GM23338 (cell line): ENCODE data around the gene MYT1. TPM values are rescaled to one million over a fixed set of nuclear protein-coding genes. Genes with fewer than 3 reads are reported as not detected.

Source experiments
- ATAC-seq: fragments of 200-7000 bp; cut with Tn5 transposase; 3 replicates; pipeline ENCODE4 v1.9.1; 2020
- DNase-seq: peaks from one replicate; pipeline ENCODE4 v3.0.0-alpha.2; 2015; ENCODE audit warnings: low spot score
- H2AFZ ChIP-seq: fragments of 200-600 bp; sonication (generic); 2 replicates; pipeline ENCODE4 v1.8.0; 2016; ENCODE audit warnings: antibody characterized with exemption, mild to moderate bottlenecking, moderate library complexity
- H3F3A ChIP-seq: fragments of 200-600 bp; sonication (generic); replicated peaks from 2 replicates; pipeline ENCODE4 v1.8.0; 2017; ENCODE audit warnings: antibody characterized with exemption, mixed run types, low read depth
- H3K27ac ChIP-seq: fragments of 200-600 bp; sonication (generic); 2 replicates; pipeline ENCODE4 v1.6.1; 2016; ENCODE audit warnings: low read depth
- H3K27me3 ChIP-seq: fragments of 200-600 bp; sonication (generic); 2 replicates; pipeline ENCODE4 v1.8.0; 2016; ENCODE audit warnings: mild to moderate bottlenecking, mixed run types, moderate library complexity; ENCODE audit not compliant: insufficient read depth
- H3K36me3 ChIP-seq: fragments of 200-600 bp; sonication (generic); 2 replicates; pipeline ENCODE4 v1.8.0; 2016; ENCODE audit warnings: mild to moderate bottlenecking; ENCODE audit not compliant: insufficient read depth
- H3K4me1 ChIP-seq: fragments of 200-600 bp; sonication (generic); 2 replicates; pipeline ENCODE4 v1.8.0; 2016; ENCODE audit warnings: mild to moderate bottlenecking, moderate library complexity; ENCODE audit not compliant: insufficient read depth
- H3K4me2 ChIP-seq: fragments of 200-600 bp; sonication (generic); 2 replicates; pipeline ENCODE4 v1.7.1; 2017; ENCODE audit warnings: mixed run types
- H3K4me3 ChIP-seq: fragments of 200-600 bp; sonication (generic); 2 replicates; pipeline ENCODE4 v1.6.1; 2016; ENCODE audit warnings: mixed run types
- H3K79me2 ChIP-seq: fragments of 200-600 bp; sonication (generic); replicated peaks from 2 replicates; pipeline ENCODE4 v1.8.0; 2017; ENCODE audit warnings: mild to moderate bottlenecking; ENCODE audit not compliant: insufficient read depth
- H3K9me2 ChIP-seq: fragments of 200-600 bp; sonication (generic); 2 replicates; pipeline ENCODE4 v1.8.0; 2017; ENCODE audit not compliant: insufficient read depth
- H4K20me1 ChIP-seq: fragments of 200-600 bp; sonication (generic); replicated peaks from 2 replicates; pipeline ENCODE4 v1.8.0; 2017; ENCODE audit warnings: mild to moderate bottlenecking; ENCODE audit not compliant: insufficient read depth
- H3K27ac Mint-ChIP-seq: 2 replicates; pipeline ENCODE4 v1.8.0; 2020; ENCODE audit warnings: inconsistent platforms, mild to moderate bottlenecking, moderate library complexity, mixed read lengths
- H3K27me3 Mint-ChIP-seq: 3 replicates; pipeline ENCODE4 v1.8.0; 2022; ENCODE audit warnings: low read depth, mild to moderate bottlenecking, moderate library complexity, mixed read lengths, inconsistent platforms; ENCODE audit not compliant: insufficient read depth, poor library complexity
- H3K36me3 Mint-ChIP-seq: 3 replicates; pipeline ENCODE4 v1.8.0; 2021; ENCODE audit warnings: low read depth, mild to moderate bottlenecking, inconsistent platforms, moderate library complexity, mixed read lengths
- H3K4me1 Mint-ChIP-seq: 3 replicates; pipeline ENCODE4 v1.8.0; 2020; ENCODE audit warnings: mild to moderate bottlenecking, inconsistent platforms, mixed read lengths
- H3K4me3 Mint-ChIP-seq: 3 replicates; pipeline ENCODE4 v1.8.0; 2021; ENCODE audit warnings: moderate library complexity, mild to moderate bottlenecking, inconsistent platforms, mixed read lengths
- H3K9me3 Mint-ChIP-seq: 3 replicates; pipeline ENCODE4 v1.8.0; 2020; ENCODE audit warnings: moderate library complexity, mild to moderate bottlenecking, inconsistent platforms, mixed read lengths
- CREB1 ChIP-seq: fragments of 250-450 bp; sonication (Bioruptor Pico); IDR thresholded peaks from 2 replicates; pipeline ENCODE4 v1.5.0; 2020; ENCODE audit warnings: low read depth, mild to moderate bottlenecking, moderate library complexity
- EZH2 ChIP-seq: fragments of 200-600 bp; sonication (generic); IDR thresholded peaks from one replicate; pipeline ENCODE4 v1.8.0; 2017; ENCODE audit warnings: antibody characterized with exemption, mild to moderate bottlenecking, low read depth; ENCODE audit not compliant: unreplicated experiment
- EZH2phosphoT487 ChIP-seq: fragments of 200-600 bp; sonication (generic); IDR thresholded peaks from one replicate; pipeline ENCODE4 v1.8.1; 2018; ENCODE audit warnings: antibody characterized with exemption; ENCODE audit not compliant: unreplicated experiment
- JUNB ChIP-seq: IDR thresholded peaks from one replicate; pipeline ENCODE4 v1.6.1; 2016; ENCODE audit warnings: antibody characterized with exemption; ENCODE audit not compliant: unreplicated experiment
- NANOG ChIP-seq: IDR thresholded peaks from 2 replicates; pipeline ENCODE4 v1.6.1; 2016; ENCODE audit warnings: antibody characterized with exemption, borderline replicate concordance
- POLR2AphosphoS5 ChIP-seq: IDR thresholded peaks from 2 replicates; pipeline ENCODE4 v1.6.1; 2016; ENCODE audit warnings: antibody characterized with exemption, low read depth
- STAT1 ChIP-seq: IDR thresholded peaks from one replicate; pipeline ENCODE4 v1.6.1; 2016; ENCODE audit warnings: antibody characterized with exemption; ENCODE audit not compliant: unreplicated experiment
- ZNF114 ChIP-seq: fragments of 250-450 bp; sonication (Bioruptor Pico); IDR thresholded peaks from 2 replicates; pipeline ENCODE4 v1.5.0; 2020; ENCODE audit warnings: mild to moderate bottlenecking, moderate library complexity
- ZNF331 ChIP-seq: fragments of 250-450 bp; sonication (Bioruptor Pico); IDR thresholded peaks from 2 replicates; pipeline ENCODE4 v1.5.0; 2020; ENCODE audit warnings: low read depth, mild to moderate bottlenecking, moderate library complexity
- polyA plus RNA-seq: library from polyadenylated mRNA; unstranded; fragments of >200 nt; fragmentation: Nextera tagmentation; extraction: Ambion mirVana; gene quantifications from 2 replicates; pipeline ENCODE4 v1.2.1, GENCODE V29; 2016
- total RNA-seq: library from RNA; depleted of rRNA; stranded (reverse); fragments of >200 nt; shearing (Covaris generic); gene quantifications from 2 replicates; pipeline ENCODE4 v1.2.3, GENCODE V29; 2014
- TF ChIP-seq, protein P1 (sequence below), 2 experiments: fragments of 200-600 bp in 1 of 2; sonication (generic) in 1 of 2; conservative IDR thresholded peaks; 2 replicates each; pipeline versions ENCODE4 v1.5.1 to v1.6.1; 2016 to 2017; ENCODE audit warnings: antibody characterized with exemption in 2 of 2, low read depth in 2 of 2, mild to moderate bottlenecking in 2 of 2, moderate library complexity in 1 of 2
- TF ChIP-seq, protein P2 (sequence below): IDR thresholded peaks from 2 replicates; pipeline ENCODE4 v1.6.1; 2016; ENCODE audit warnings: antibody characterized with exemption
- TF ChIP-seq, protein P3 (sequence below): fragments of 250-450 bp; sonication (Bioruptor Pico); IDR thresholded peaks from 2 replicates; pipeline ENCODE4 v1.5.0; 2020; ENCODE audit warnings: mild to moderate bottlenecking, moderate library complexity
- TF ChIP-seq, protein P4 (sequence below): IDR thresholded peaks from one replicate; pipeline ENCODE4 v1.6.1; 2018; ENCODE audit warnings: antibody characterized with exemption; ENCODE audit not compliant: unreplicated experiment

Gene MYT1
- total and polyA plus RNA-seq, 2 experiments from 2014 or later, result 0.83 to 1.6 TPM

DNA sequence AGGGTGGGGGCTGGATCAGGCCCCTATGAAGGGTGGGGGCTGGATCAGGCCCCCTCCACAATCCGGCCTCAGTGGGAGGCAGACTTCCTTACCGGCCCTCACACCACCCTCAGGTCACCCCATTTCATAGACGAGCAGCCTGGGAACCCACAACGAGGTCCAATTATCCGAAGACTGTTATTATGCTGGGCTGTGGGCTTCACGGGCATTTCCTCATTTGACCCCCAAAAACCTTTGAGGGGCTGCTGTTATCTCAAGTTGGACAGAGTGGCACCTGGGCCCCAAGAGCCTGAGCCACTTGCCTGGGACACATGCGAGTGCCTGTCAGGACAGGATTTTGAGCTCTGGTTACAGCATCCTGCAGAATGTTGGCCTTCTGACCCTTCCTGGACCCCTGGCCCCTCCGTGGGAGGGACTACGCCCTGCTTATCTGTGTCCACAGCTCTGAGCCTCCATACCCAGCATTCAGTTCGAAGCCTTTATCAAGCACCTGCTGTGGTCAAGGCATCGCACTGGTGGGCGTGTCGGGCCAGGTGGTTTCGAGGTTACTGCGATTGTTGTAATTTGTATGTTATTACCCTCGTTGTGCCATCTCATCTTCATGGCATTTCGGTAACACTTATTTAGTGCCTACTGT lies 56.8 kb downstream of the MYT1 start:
- no peak overlapping the region for H3K4me3 Mint-ChIP-seq
- H3K36me3 Mint-ChIP-seq, result no peaks in the 10 kb centered on the region
- TF ChIP-seq, protein P1, sequence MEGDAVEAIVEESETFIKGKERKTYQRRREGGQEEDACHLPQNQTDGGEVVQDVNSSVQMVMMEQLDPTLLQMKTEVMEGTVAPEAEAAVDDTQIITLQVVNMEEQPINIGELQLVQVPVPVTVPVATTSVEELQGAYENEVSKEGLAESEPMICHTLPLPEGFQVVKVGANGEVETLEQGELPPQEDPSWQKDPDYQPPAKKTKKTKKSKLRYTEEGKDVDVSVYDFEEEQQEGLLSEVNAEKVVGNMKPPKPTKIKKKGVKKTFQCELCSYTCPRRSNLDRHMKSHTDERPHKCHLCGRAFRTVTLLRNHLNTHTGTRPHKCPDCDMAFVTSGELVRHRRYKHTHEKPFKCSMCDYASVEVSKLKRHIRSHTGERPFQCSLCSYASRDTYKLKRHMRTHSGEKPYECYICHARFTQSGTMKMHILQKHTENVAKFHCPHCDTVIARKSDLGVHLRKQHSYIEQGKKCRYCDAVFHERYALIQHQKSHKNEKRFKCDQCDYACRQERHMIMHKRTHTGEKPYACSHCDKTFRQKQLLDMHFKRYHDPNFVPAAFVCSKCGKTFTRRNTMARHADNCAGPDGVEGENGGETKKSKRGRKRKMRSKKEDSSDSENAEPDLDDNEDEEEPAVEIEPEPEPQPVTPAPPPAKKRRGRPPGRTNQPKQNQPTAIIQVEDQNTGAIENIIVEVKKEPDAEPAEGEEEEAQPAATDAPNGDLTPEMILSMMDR (conservative IDR thresholded peaks at IDR 0.05; ENCODE audit: low read depth in 2 of 2), result no peak
- TF ChIP-seq EZH2phosphoT487, result no peak
- no peak for TF ChIP-seq CREB1 (CRISPR knock-in tag)
- TF ChIP-seq POLR2AphosphoS5, result no peak
- TF ChIP-seq, protein P2, sequence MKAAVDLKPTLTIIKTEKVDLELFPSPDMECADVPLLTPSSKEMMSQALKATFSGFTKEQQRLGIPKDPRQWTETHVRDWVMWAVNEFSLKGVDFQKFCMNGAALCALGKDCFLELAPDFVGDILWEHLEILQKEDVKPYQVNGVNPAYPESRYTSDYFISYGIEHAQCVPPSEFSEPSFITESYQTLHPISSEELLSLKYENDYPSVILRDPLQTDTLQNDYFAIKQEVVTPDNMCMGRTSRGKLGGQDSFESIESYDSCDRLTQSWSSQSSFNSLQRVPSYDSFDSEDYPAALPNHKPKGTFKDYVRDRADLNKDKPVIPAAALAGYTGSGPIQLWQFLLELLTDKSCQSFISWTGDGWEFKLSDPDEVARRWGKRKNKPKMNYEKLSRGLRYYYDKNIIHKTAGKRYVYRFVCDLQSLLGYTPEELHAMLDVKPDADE, result no peak
- TF ChIP-seq, protein P3, sequence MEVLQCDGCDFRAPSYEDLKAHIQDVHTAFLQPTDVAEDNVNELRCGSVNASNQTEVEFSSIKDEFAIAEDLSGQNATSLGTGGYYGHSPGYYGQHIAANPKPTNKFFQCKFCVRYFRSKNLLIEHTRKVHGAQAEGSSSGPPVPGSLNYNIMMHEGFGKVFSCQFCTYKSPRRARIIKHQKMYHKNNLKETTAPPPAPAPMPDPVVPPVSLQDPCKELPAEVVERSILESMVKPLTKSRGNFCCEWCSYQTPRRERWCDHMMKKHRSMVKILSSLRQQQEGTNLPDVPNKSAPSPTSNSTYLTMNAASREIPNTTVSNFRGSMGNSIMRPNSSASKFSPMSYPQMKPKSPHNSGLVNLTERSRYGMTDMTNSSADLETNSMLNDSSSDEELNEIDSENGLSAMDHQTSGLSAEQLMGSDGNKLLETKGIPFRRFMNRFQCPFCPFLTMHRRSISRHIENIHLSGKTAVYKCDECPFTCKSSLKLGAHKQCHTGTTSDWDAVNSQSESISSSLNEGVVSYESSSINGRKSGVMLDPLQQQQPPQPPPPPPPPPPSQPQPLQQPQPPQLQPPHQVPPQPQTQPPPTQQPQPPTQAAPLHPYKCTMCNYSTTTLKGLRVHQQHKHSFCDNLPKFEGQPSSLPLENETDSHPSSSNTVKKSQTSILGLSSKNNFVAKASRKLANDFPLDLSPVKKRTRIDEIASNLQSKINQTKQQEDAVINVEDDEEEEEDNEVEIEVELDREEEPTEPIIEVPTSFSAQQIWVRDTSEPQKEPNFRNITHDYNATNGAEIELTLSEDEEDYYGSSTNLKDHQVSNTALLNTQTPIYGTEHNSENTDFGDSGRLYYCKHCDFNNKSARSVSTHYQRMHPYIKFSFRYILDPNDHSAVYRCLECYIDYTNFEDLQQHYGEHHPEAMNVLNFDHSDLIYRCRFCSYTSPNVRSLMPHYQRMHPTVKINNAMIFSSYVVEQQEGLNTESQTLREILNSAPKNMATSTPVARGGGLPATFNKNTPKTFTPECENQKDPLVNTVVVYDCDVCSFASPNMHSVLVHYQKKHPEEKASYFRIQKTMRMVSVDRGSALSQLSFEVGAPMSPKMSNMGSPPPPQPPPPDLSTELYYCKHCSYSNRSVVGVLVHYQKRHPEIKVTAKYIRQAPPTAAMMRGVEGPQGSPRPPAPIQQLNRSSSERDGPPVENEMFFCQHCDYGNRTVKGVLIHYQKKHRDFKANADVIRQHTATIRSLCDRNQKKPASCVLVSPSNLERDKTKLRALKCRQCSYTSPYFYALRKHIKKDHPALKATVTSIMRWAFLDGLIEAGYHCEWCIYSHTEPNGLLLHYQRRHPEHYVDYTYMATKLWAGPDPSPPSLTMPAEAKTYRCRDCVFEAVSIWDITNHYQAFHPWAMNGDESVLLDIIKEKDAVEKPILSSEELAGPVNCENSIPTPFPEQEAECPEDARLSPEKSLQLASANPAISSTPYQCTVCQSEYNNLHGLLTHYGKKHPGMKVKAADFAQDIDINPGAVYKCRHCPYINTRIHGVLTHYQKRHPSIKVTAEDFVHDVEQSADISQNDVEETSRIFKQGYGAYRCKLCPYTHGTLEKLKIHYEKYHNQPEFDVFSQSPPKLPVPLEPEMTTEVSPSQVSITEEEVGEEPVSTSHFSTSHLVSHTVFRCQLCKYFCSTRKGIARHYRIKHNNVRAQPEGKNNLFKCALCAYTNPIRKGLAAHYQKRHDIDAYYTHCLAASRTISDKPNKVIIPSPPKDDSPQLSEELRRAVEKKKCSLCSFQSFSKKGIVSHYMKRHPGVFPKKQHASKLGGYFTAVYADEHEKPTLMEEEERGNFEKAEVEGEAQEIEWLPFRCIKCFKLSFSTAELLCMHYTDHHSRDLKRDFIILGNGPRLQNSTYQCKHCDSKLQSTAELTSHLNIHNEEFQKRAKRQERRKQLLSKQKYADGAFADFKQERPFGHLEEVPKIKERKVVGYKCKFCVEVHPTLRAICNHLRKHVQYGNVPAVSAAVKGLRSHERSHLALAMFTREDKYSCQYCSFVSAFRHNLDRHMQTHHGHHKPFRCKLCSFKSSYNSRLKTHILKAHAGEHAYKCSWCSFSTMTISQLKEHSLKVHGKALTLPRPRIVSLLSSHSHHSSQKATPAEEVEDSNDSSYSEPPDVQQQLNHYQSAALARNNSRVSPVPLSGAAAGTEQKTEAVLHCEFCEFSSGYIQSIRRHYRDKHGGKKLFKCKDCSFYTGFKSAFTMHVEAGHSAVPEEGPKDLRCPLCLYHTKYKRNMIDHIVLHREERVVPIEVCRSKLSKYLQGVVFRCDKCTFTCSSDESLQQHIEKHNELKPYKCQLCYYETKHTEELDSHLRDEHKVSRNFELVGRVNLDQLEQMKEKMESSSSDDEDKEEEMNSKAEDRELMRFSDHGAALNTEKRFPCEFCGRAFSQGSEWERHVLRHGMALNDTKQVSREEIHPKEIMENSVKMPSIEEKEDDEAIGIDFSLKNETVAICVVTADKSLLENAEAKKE (CRISPR knock-in tag), result no peak
- no peak for TF ChIP-seq JUNB
- TF ChIP-seq ZNF114 (CRISPR knock-in tag), result no peak
- no peak for TF ChIP-seq STAT1
- TF ChIP-seq, protein P4, sequence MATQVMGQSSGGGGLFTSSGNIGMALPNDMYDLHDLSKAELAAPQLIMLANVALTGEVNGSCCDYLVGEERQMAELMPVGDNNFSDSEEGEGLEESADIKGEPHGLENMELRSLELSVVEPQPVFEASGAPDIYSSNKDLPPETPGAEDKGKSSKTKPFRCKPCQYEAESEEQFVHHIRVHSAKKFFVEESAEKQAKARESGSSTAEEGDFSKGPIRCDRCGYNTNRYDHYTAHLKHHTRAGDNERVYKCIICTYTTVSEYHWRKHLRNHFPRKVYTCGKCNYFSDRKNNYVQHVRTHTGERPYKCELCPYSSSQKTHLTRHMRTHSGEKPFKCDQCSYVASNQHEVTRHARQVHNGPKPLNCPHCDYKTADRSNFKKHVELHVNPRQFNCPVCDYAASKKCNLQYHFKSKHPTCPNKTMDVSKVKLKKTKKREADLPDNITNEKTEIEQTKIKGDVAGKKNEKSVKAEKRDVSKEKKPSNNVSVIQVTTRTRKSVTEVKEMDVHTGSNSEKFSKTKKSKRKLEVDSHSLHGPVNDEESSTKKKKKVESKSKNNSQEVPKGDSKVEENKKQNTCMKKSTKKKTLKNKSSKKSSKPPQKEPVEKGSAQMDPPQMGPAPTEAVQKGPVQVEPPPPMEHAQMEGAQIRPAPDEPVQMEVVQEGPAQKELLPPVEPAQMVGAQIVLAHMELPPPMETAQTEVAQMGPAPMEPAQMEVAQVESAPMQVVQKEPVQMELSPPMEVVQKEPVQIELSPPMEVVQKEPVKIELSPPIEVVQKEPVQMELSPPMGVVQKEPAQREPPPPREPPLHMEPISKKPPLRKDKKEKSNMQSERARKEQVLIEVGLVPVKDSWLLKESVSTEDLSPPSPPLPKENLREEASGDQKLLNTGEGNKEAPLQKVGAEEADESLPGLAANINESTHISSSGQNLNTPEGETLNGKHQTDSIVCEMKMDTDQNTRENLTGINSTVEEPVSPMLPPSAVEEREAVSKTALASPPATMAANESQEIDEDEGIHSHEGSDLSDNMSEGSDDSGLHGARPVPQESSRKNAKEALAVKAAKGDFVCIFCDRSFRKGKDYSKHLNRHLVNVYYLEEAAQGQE, result no peak
- no peak for TF ChIP-seq ZNF331
- no peak for TF ChIP-seq EZH2
- TF ChIP-seq NANOG, result no peak
- no peaks in the 10 kb centered on the region for H3K79me2 ChIP-seq
- no peak overlapping the region for H2AFZ ChIP-seq
- H3K9me2 ChIP-seq, result no peaks in the 10 kb centered on the region
- H3F3A ChIP-seq, result no peaks in the 10 kb centered on the region
- DNase-seq (no peak), ATAC-seq (no peak)
- no peaks in the 10 kb centered on the region for H4K20me1 ChIP-seq
- no peak overlapping the region for H3K27ac Mint-ChIP-seq
- no peaks in the 10 kb centered on the region for H3K36me3 ChIP-seq
- peaks cover 7% of the 10 kb centered on the region for H3K4me1 ChIP-seq
- no peaks in the 10 kb centered on the region for H3K9me3 Mint-ChIP-seq
- H3K27me3 ChIP-seq, result no peaks in the 10 kb centered on the region
- H3K4me3 ChIP-seq, result no peak overlapping the region
- no peak overlapping the region for H3K27ac ChIP-seq
- peaks cover 21% of the 10 kb centered on the region for H3K4me1 Mint-ChIP-seq
- no peak overlapping the region for H3K4me2 ChIP-seq
- peaks cover 5% of the 10 kb centered on the region for H3K27me3 Mint-ChIP-seq
